ENCODE results near the gene ATP10B. TPM values are rescaled to one million over a fixed set of nuclear protein-coding genes. Genes with fewer than 3 reads are reported as not detected.

ATP10B gene
- total and polyA plus RNA-seq, 8 donors: 0.76 to 20.4 (median 4.6) TPM

DNA sequence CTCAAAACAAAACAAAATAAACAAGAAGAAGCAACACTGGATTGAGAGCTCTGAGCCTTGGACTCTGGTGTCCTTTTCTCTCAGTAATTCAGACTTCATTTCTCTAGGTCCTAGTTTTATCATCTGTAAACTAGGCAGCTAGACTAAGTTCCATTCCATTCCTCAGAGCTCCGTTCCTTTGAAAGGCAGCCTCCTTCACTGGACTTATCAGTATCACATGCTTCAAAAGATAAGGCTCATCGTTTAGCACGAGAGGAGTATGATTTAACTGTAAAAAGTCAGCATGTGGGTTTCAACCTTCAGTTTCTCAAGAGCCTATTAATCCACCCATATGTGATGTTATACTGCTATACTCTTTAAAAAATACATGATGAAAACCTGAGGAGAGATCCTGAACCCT, 1.6 kb downstream of the ATP10B start:
- H3K4me1 ChIP-seq: no peaks in the 10 kb centered on the region
- H3K36me3 ChIP-seq: no peaks in the 10 kb centered on the region
- FAIRE-seq (no peak), ATAC-seq (no peak), DNase-seq (no peak)
- WGBS, 2 donors: 24 to 25% methylated on average over 3 of the region's 3 CpGs
- H3K9me3 ChIP-seq: no peaks in the 10 kb centered on the region
- no peak overlapping the region for H3K27ac ChIP-seq
- no peaks in the 10 kb centered on the region for H3K27me3 ChIP-seq
- TF ChIP-seq, protein P1, sequence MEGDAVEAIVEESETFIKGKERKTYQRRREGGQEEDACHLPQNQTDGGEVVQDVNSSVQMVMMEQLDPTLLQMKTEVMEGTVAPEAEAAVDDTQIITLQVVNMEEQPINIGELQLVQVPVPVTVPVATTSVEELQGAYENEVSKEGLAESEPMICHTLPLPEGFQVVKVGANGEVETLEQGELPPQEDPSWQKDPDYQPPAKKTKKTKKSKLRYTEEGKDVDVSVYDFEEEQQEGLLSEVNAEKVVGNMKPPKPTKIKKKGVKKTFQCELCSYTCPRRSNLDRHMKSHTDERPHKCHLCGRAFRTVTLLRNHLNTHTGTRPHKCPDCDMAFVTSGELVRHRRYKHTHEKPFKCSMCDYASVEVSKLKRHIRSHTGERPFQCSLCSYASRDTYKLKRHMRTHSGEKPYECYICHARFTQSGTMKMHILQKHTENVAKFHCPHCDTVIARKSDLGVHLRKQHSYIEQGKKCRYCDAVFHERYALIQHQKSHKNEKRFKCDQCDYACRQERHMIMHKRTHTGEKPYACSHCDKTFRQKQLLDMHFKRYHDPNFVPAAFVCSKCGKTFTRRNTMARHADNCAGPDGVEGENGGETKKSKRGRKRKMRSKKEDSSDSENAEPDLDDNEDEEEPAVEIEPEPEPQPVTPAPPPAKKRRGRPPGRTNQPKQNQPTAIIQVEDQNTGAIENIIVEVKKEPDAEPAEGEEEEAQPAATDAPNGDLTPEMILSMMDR (IDR thresholded peaks at IDR 0.05): no peak
- no peak overlapping the region for H3K4me3 ChIP-seq
- intact Hi-C loops (cut with DNase I): no loop called here

DNA sequence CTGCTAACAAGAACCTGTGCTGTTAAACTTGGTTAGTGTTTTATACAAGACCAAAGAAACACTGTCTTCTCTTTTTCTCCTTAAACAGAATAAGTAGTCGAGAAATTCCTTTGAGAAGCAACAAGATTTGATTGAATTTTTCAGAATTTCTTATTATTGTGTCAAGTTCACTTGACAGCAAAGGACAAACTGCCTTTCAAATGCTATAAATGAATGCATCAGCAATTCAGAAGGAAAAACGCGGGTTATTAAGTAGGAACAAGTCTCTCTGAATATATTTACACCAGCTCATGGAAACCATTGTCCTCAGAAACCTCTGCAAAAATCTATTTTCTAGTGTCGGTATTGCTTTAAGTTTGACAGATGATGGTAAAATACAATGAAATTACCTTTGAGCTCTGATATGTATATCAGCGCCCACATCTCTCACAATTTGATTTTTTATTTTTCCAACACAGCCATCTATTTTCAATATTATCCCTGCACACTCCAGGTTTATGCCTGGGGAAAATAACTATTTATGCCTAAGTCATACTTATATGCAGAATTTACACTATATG, 4.4 kb downstream of the ATP10B start:
- FAIRE-seq (no peak), DNase-seq (no peak), ATAC-seq (no peak)
- no peaks in the 10 kb centered on the region for H3K4me1 ChIP-seq
- no peaks in the 10 kb centered on the region for H3K9me3 ChIP-seq
- TF ChIP-seq, protein P1 (IDR thresholded peaks at IDR 0.05): no peak
- intact Hi-C loops (cut with DNase I): no loop called here
- 80 to 83% methylated on average over 5 of the region's 5 CpGs for WGBS, 2 donors
- H3K27me3 ChIP-seq: no peaks in the 10 kb centered on the region
- no peak overlapping the region for H3K27ac ChIP-seq
- H3K36me3 ChIP-seq: no peaks in the 10 kb centered on the region
- no peak overlapping the region for H3K4me3 ChIP-seq

DNA sequence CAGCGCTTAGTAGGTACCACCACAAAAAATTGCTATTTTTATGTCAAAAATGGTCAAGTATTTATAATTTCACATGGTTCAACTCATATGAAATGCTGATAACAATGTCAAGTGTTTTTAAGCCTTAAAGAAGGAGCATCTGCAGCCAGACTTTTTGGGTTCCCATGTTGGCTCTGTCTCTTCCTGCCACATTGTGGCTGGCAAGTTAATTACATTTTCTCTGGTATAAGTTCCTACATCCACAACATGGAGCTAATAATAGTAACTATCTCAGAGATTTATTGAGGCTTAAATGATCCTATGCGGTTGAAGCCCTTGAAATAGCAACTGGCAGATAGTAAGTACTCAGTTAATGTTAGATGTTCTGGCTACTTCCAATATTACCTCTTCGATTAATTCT, 5.4 kb downstream of the ATP10B start:
- Histone ChIP-seq H3K4me1 (no peaks in the 10 kb centered on the region), H3K36me3 (no peaks in the 10 kb centered on the region), H3K9me3 (no peaks in the 10 kb centered on the region), H3K27ac (no peak overlapping the region), H3K27me3 (no peaks in the 10 kb centered on the region), H3K4me3 (no peak overlapping the region)
- FAIRE-seq: no peak
- TF ChIP-seq, protein P1 (IDR thresholded peaks at IDR 0.05): no peak
- 78 to 86% methylated on average over 3 of the region's 3 CpGs for WGBS, 2 donors
- DNase-seq: no peak
- no peak for ATAC-seq
- intact Hi-C loops (cut with DNase I): no loop called here

DNA sequence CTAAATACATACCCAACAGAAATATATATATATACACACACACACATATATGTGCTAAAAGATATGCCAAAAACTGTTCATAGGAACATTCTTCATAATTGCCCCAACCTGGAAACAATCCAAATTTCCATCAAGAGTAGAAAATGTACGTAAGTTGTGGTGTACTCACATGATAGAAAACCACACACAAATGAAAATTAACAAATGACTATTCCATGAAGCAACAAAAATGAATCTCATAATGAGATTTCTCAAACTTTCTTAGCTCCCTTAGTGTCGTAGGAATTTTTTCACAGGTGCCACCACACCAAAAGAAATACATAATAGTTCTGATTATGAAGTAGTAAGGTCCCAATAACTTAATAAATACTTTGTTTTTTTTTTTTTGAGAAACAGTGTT, 7.8 kb downstream of the ATP10B start:
- no peak for ATAC-seq
- Histone ChIP-seq H3K4me1 (no peaks in the 10 kb centered on the region), H3K27me3 (no peaks in the 10 kb centered on the region), H3K36me3 (no peaks in the 10 kb centered on the region), H3K4me3 (no peak overlapping the region), H3K27ac (no peak overlapping the region), H3K9me3 (no peaks in the 10 kb centered on the region)
- intact Hi-C loops (cut with DNase I): no loop called here
- 72 to 83% methylated on average over 2 of the region's 2 CpGs for WGBS, 2 donors
- TF ChIP-seq, protein P1 (IDR thresholded peaks at IDR 0.05): no peak
- no peak for FAIRE-seq
- no peak for DNase-seq

DNA sequence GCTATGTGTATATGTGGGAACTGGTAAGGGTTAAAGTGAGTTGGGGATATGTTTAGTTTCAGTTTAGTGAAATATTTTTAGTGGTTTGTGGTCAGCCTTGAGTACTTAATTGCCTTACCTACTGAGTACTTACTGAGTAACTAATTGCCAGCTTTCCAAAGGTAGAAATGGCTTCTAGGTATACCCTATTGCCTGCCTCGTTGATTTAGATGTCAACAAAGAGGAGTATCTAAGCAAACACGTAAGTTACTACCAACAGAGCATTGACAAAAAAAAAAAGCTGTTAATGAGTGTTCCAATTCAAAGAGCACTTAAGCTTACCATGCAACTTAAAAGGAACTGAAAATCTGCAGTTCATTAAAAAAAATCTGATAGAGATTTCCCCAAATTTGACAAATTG, 8.8 kb downstream of the ATP10B start:
- intact Hi-C loops (cut with DNase I): no loop called here
- peaks cover 0 to 3% (median 0%) of the 10 kb centered on the region in 3 donors for H3K4me1 ChIP-seq
- DNase-seq (no peak), FAIRE-seq (no peak), ATAC-seq (no peak)
- no peaks in the 10 kb centered on the region for H3K36me3 ChIP-seq
- WGBS, 2 donors: 41 to 53% methylated on average over 2 of the region's 2 CpGs
- H3K27me3 ChIP-seq: no peaks in the 10 kb centered on the region
- TF ChIP-seq, protein P1 (IDR thresholded peaks at IDR 0.05): no peak
- H3K4me3 ChIP-seq: no peak overlapping the region
- no peak overlapping the region for H3K27ac ChIP-seq
- no peaks in the 10 kb centered on the region for H3K9me3 ChIP-seq

Data from pancreas (tissue), 10 donors.